Chondrocyte (in vitro differentiated cells): ENCODE data around the gene CYP4F22. TPM values are rescaled to one million over a fixed set of nuclear protein-coding genes. Genes with fewer than 3 reads are reported as not detected.

Source experiments
- DNase-seq: peaks from one replicate; pipeline ENCODE4 v3.0.0; 2021; ENCODE audit warnings: mixed read lengths, low spot score
- H3K27ac Mint-ChIP-seq: one replicate; pipeline ENCODE4 v1.8.0; 2021; ENCODE audit warnings: mild to moderate bottlenecking, moderate library complexity, mixed read lengths; ENCODE audit not compliant: unreplicated experiment
- H3K27me3 Mint-ChIP-seq: 2 replicates; pipeline ENCODE4 v1.8.0; 2021; ENCODE audit warnings: low read depth, mixed read lengths
- H3K36me3 Mint-ChIP-seq: 2 replicates; pipeline ENCODE4 v1.8.0; 2021; ENCODE audit warnings: low read depth, mixed read lengths
- H3K4me1 Mint-ChIP-seq: 2 replicates; pipeline ENCODE4 v1.8.0; 2021; ENCODE audit warnings: low read depth, mild to moderate bottlenecking, mixed read lengths
- H3K4me3 Mint-ChIP-seq: one replicate; pipeline ENCODE4 v1.8.0; 2021; ENCODE audit warnings: mild to moderate bottlenecking, moderate library complexity, mixed read lengths; ENCODE audit not compliant: unreplicated experiment
- H3K9me3 Mint-ChIP-seq: 2 replicates; pipeline ENCODE4 v1.8.0; 2021; ENCODE audit warnings: low read depth, mixed read lengths
- long read RNA-seq: library from polyadenylated mRNA; stranded (forward); transcript quantifications from one replicate; pipeline ENCODE4 v2.0.0, GENCODE V29; 2021
- total RNA-seq: library from RNA; stranded (reverse); gene quantifications from 3 replicates; pipeline ENCODE4 v1.2.1, GENCODE V29; 2021
- TF ChIP-seq, protein P1 (sequence below): fragments of 200-600 bp; sonication (generic); IDR thresholded peaks from 2 replicates; pipeline ENCODE4 v1.5.0; 2021; ENCODE audit warnings: antibody characterized with exemption, mild to moderate bottlenecking, moderate library complexity

CYP4F22 gene
- total RNA-seq: not detected in 3 replicates
- long read RNA-seq: 0 reads

DNA sequence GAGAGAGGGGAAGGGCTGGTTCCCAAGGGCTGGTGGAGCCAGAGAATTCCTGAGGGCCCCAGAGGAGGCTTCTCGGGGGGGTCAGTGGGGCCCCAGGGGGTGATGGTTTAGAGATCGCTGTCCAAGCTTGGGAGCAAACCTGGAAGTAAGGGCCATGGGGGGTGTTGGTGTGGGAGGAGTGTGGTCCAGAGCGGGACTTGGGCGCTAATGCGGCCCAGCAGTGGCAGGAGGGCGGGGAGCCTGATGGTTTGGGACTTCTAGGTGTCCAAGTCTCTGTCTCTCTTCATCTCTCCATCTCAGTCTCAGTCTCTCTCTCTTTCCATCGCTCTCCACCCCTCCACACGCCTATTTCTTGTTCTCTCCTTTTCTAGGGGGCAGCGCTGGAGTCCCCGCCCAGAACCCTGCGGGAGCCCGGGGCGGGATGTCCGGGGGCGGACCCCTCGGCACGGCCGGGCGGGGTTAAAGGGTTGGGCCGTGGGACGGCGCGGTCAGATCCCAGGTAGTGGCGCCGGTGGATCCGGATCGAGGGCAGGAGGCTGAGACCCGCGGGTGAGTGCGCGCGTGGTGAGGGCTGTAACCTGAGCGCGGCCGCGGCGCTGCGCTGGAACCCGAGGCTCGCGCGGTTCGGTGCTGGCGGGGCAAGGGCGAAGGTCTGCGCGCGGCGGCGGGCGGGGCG, at the start of gene CYP4F22:
CYP4F22 (plus strand) TSS at position 491 of the 676 bp plus-strand sequence. CDS start 16,812 bp downstream, outside the sequence.
- Mint-ChIP-seq H3K36me3 (no peaks in the 10 kb centered on the region), H3K27ac (no peak within 1 kb of the TSS), H3K4me3 (no peak within 1 kb of the TSS)

DNA sequence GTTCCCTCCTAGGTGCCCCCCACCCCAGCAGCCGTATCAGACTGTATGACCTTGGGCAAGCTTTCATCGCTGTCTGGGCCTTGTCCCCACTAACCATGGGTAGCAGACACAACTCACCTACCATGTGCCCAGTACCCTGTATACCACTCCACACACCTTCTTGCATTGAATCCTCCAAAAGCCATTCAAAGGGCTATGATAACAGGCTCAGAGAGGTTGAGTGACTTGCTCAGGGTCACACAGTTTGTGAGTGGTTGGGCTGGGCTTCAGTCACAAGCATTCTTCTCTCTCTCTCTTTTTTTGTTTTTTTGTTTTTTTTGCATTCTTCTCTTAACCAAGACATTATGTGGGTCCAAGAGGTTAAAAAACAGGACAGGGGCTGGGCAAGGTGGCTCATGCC, 46.6 kb upstream of the CYP4F22 start:
- Mint-ChIP-seq H3K27ac (no peak overlapping the region), H3K27me3 (peaks cover 21% of the 10 kb centered on the region), H3K4me1 (peaks cover under 1% of the 10 kb centered on the region), H3K36me3 (no peaks in the 10 kb centered on the region), H3K9me3 (no peaks in the 10 kb centered on the region), H3K4me3 (no peak overlapping the region)
- DNase-seq: no peak
- TF ChIP-seq, protein P1, sequence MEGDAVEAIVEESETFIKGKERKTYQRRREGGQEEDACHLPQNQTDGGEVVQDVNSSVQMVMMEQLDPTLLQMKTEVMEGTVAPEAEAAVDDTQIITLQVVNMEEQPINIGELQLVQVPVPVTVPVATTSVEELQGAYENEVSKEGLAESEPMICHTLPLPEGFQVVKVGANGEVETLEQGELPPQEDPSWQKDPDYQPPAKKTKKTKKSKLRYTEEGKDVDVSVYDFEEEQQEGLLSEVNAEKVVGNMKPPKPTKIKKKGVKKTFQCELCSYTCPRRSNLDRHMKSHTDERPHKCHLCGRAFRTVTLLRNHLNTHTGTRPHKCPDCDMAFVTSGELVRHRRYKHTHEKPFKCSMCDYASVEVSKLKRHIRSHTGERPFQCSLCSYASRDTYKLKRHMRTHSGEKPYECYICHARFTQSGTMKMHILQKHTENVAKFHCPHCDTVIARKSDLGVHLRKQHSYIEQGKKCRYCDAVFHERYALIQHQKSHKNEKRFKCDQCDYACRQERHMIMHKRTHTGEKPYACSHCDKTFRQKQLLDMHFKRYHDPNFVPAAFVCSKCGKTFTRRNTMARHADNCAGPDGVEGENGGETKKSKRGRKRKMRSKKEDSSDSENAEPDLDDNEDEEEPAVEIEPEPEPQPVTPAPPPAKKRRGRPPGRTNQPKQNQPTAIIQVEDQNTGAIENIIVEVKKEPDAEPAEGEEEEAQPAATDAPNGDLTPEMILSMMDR: no peak

More for the DNA sequence above, at the start of gene CYP4F22:
- no peaks in the 10 kb centered on the region for H3K4me1 Mint-ChIP-seq
- no peak for DNase-seq
- H3K9me3 Mint-ChIP-seq: no peaks in the 10 kb centered on the region
- TF ChIP-seq, protein P1: no peak
- H3K27me3 Mint-ChIP-seq: peaks cover 17% of the 10 kb centered on the region

DNA sequence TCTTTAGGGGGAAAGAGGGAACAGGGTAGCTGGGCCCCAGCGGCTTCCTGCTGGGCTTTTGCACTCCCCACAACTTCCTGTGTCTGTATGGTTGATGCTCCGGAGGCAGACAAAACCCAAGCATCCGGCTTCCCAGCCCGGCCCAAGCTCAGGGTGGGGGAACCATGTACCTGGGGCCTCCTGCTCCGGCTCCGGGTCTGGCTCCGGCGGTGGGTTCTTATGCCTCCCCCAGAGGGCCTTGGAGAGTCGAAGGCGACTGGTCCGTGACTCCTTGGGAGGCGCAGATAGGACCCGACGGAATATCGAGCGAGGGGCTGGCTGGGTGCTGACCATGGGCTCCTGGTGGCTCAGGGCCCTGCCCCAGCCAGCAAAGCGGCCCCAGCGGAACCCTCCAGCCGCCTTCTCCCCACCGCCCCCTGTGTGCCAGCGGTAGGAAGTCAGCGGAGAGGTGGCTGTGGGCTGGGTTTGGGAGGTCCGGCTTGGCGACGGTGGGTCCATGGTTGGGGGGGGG, 44.4 kb upstream of the CYP4F22 start:
- no peaks in the 10 kb centered on the region for H3K9me3 Mint-ChIP-seq
- peaks cover 4% of the 10 kb centered on the region for H3K4me1 Mint-ChIP-seq
- TF ChIP-seq, protein P1: no peak
- H3K27me3 Mint-ChIP-seq: peaks cover 24% of the 10 kb centered on the region
- no peak for DNase-seq
- no peaks in the 10 kb centered on the region for H3K36me3 Mint-ChIP-seq
- no peak overlapping the region for H3K27ac Mint-ChIP-seq
- no peak overlapping the region for H3K4me3 Mint-ChIP-seq

GRCh38 chr19:15464394-15465385, 43.6 kb upstream of the CYP4F22 start, which contains the start of gene RASAL3:
TSS of gene RASAL3 (minus strand) at chr19:15464544. CDS start at chr19:15464358, 186 bp downstream.
- no peak within 1 kb of the TSS for H3K4me3 Mint-ChIP-seq
- H3K4me1 Mint-ChIP-seq: peaks cover 9% of the 10 kb centered on the region
- H3K9me3 Mint-ChIP-seq: no peaks in the 10 kb centered on the region
- no peak for DNase-seq
- H3K36me3 Mint-ChIP-seq: no peaks in the 10 kb centered on the region
- TF ChIP-seq, protein P1: no peak
- no peak within 1 kb of the TSS for H3K27ac Mint-ChIP-seq
- peaks cover 30% of the 10 kb centered on the region for H3K27me3 Mint-ChIP-seq
